ENCODE results near the gene TCF7.

Gene TCF7

GRCh38 chr5:134176511-134177368, 62.3 kb downstream of the TCF7 start, which contains the start of gene SKP1:
TSS of gene SKP1 (minus strand) at chr5:134176950. CDS start at chr5:134174022, 2,928 bp downstream.
- peak; percentile 99 for TF ChIP-seq POLR2AphosphoS5 (IDR thresholded peaks at IDR 0.05; ENCODE audit: borderline replicate concordance, low read depth, low read length)
- TF ChIP-seq EZH2 (IDR thresholded peaks at IDR 0.05) = no peak
- TF ChIP-seq FOXP2 (optimal IDR thresholded peaks at IDR 0.05; ENCODE audit: control extremely low read depth, extremely low read length, insufficient read depth) = peak; percentile 14
- Histone ChIP-seq H3K9me3 (ENCODE audit: low read depth, low read length) (no peaks in the 10 kb centered on the region), H3K9ac (ENCODE audit: insufficient read length) (peak within 1 kb of the TSS; percentile 97), H3K27ac (peak within 1 kb of the TSS; percentile 96), H3K4me3 (peak within 1 kb of the TSS; percentile 85), H3K36me3 (ENCODE audit: insufficient read depth, low read length) (peaks cover 25% of the 10 kb centered on the region)
- DNase-seq (ENCODE audit: low read depth, low spot score) = peak; percentile 44

- TF ChIP-seq FOXP2 (optimal IDR thresholded peaks at IDR 0.05; ENCODE audit: control extremely low read depth, extremely low read length, insufficient read depth) (no peak), POLR2AphosphoS5 (IDR thresholded peaks at IDR 0.05; ENCODE audit: borderline replicate concordance, low read depth, low read length) (no peak), EZH2 (IDR thresholded peaks at IDR 0.05) (no peak)
- H3K36me3 ChIP-seq (ENCODE audit: insufficient read depth, low read length) = peaks cover 17% of the 10 kb centered on the region
- peak overlapping the region; percentile 85 for H3K4me3 ChIP-seq
- DNase-seq (ENCODE audit: low read depth, low spot score) = no peak
- peak overlapping the region; percentile 97 for H3K9ac ChIP-seq (ENCODE audit: insufficient read length)
- no peaks in the 10 kb centered on the region for H3K9me3 ChIP-seq (ENCODE audit: low read depth, low read length)
- H3K27ac ChIP-seq = peak overlapping the region; percentile 96
Measured at GRCh38 chr5:134177369-134178095, 63.1 kb downstream of the TCF7 start.

GRCh38 chr5:134178096-134178419, 63.6 kb downstream of the TCF7 start:
- Histone ChIP-seq H3K9ac (ENCODE audit: insufficient read length) (peak overlapping the region; percentile 97), H3K27ac (no peak overlapping the region), H3K9me3 (ENCODE audit: low read depth, low read length) (no peaks in the 10 kb centered on the region), H3K36me3 (ENCODE audit: insufficient read depth, low read length) (peaks cover 15% of the 10 kb centered on the region), H3K4me3 (no peak overlapping the region)
- DNase-seq (ENCODE audit: low read depth, low spot score) = no peak
- no peak for TF ChIP-seq FOXP2 (optimal IDR thresholded peaks at IDR 0.05; ENCODE audit: control extremely low read depth, extremely low read length, insufficient read depth)
- no peak for TF ChIP-seq POLR2AphosphoS5 (IDR thresholded peaks at IDR 0.05; ENCODE audit: borderline replicate concordance, low read depth, low read length)
- TF ChIP-seq EZH2 (IDR thresholded peaks at IDR 0.05) = no peak

- DNase-seq (ENCODE audit: low read depth, low spot score) = no peak
- Histone ChIP-seq H3K4me3 (no peak overlapping the region), H3K9ac (ENCODE audit: insufficient read length) (no peak overlapping the region), H3K36me3 (ENCODE audit: insufficient read depth, low read length) (no peaks in the 10 kb centered on the region), H3K27ac (no peak overlapping the region), H3K9me3 (ENCODE audit: low read depth, low read length) (no peaks in the 10 kb centered on the region)
- TF ChIP-seq FOXP2 (optimal IDR thresholded peaks at IDR 0.05; ENCODE audit: control extremely low read depth, extremely low read length, insufficient read depth) (no peak), EZH2 (IDR thresholded peaks at IDR 0.05) (no peak), POLR2AphosphoS5 (IDR thresholded peaks at IDR 0.05; ENCODE audit: borderline replicate concordance, low read depth, low read length) (no peak)
Measured at GRCh38 chr5:134183481-134183880, 69.0 kb downstream of the TCF7 start.

GRCh38 chr5:134184155-134185135, 70.0 kb downstream of the TCF7 start:
- Histone ChIP-seq H3K4me3 (no peak overlapping the region), H3K27ac (no peak overlapping the region), H3K36me3 (ENCODE audit: insufficient read depth, low read length) (no peaks in the 10 kb centered on the region), H3K9me3 (ENCODE audit: low read depth, low read length) (no peaks in the 10 kb centered on the region), H3K9ac (ENCODE audit: insufficient read length) (no peak overlapping the region)
- DNase-seq (ENCODE audit: low read depth, low spot score) = no peak
- TF ChIP-seq FOXP2 (optimal IDR thresholded peaks at IDR 0.05; ENCODE audit: control extremely low read depth, extremely low read length, insufficient read depth) = no peak
- TF ChIP-seq POLR2AphosphoS5 (IDR thresholded peaks at IDR 0.05; ENCODE audit: borderline replicate concordance, low read depth, low read length) = no peak
- no peak for TF ChIP-seq EZH2 (IDR thresholded peaks at IDR 0.05)

- no peaks in the 10 kb centered on the region for H3K36me3 ChIP-seq (ENCODE audit: insufficient read depth, low read length)
- TF ChIP-seq POLR2AphosphoS5 (IDR thresholded peaks at IDR 0.05; ENCODE audit: borderline replicate concordance, low read depth, low read length) = no peak; the same call in 1 of the 2 replicates
- TF ChIP-seq FOXP2 (optimal IDR thresholded peaks at IDR 0.05; ENCODE audit: control extremely low read depth, extremely low read length, insufficient read depth) = no peak
- no peak for TF ChIP-seq EZH2 (IDR thresholded peaks at IDR 0.05)
- H3K9ac ChIP-seq (ENCODE audit: insufficient read length) = no peak overlapping the region
- H3K9me3 ChIP-seq (ENCODE audit: low read depth, low read length) = no peaks in the 10 kb centered on the region
- no peak overlapping the region for H3K4me3 ChIP-seq
- no peak overlapping the region for H3K27ac ChIP-seq
- DNase-seq (ENCODE audit: low read depth, low spot score) = no peak
Measured at GRCh38 chr5:134188092-134188491, 73.6 kb downstream of the TCF7 start.

- no peak for DNase-seq (ENCODE audit: low read depth, low spot score)
- TF ChIP-seq POLR2AphosphoS5 (IDR thresholded peaks at IDR 0.05; ENCODE audit: borderline replicate concordance, low read depth, low read length) = no peak
- no peak for TF ChIP-seq FOXP2 (optimal IDR thresholded peaks at IDR 0.05; ENCODE audit: control extremely low read depth, extremely low read length, insufficient read depth)
- Histone ChIP-seq H3K9me3 (ENCODE audit: low read depth, low read length) (no peaks in the 10 kb centered on the region), H3K36me3 (ENCODE audit: insufficient read depth, low read length) (no peaks in the 10 kb centered on the region), H3K9ac (ENCODE audit: insufficient read length) (no peak overlapping the region), H3K4me3 (no peak overlapping the region), H3K27ac (no peak overlapping the region)
Measured at GRCh38 chr5:134189031-134189430, 74.5 kb downstream of the TCF7 start.
